Measurements from ENCODE around the gene RBM39.
"Not testable (repeated sequence)": the region's sequence is repeated elsewhere in the genome, so short reads cannot be mapped to it uniquely, and the experiment has no call there.

Gene RBM39

GRCh38 chr20:35724321-35725230, 17.5 kb downstream of the RBM39 start:
- no peak for DNase-seq

DNA sequence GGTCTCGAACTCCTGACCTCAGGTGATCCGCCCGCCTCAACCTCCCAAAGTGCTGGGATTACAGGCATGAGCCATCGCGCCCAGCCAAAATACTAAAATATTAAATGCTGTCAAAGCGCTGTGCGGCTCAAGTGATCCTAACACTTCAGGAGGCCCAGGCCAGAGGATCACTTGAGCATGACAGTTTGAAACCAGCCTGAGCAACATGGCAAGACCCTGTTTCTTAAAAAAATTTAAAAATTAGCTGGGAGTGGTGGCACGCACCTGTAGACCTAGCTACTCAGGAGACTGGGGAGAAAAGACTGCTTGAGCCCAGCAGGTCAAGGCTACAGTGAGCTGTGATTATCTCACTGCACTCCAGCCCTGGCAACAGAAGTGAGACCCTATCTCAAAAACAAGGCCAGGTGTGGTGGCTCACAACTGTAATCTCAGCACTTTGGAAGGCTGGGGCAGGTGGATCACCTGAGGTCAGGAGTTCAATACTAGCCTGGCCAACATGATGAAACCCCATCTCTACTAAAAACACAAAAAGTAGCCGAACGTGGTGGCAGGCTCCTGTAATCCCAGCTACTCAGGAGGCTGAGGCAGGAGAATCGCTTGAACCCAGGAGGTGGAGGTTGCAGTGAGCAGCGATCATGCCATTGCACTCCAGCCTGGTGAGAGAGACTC, 18.3 kb downstream of the RBM39 start:
- not testable (repeated sequence) for DNase-seq

DNA sequence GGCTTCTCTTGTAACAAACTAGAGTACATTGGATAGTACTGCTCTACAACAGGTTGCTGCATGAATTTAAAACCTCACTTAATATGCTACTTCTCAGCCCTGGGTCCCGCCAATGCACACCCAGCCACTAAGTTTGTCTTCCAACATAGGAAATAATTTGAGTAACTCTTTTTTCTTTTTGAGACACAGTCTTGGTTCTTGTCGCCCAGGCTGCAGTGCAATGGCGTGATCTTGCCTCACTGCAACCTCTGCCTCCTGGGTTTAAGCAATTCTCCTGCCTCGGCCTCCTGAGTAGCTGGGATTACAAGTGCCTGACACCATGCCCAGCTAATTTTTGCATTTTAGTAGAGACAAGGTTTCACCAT, 18.8 kb downstream of the RBM39 start:
- DNase-seq: not testable (repeated sequence)

DNA sequence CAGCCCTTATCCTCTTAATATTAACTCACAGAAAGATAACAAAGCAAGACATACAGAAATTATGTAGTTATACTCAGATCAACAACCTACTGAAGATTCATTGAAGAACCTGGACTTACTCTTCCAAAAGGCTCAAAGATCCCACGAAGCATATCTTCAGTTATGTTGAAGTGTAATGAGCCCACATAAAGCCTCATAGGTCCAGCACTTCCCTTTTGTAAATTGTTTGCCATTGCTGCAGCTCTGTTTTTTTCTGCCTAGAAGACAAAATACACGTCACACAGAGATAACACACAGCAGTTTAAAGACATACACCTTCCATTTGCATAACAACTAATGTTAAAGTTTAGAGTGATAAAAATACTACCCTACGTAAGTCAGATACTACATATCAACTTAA, 20.4 kb downstream of the RBM39 start:
- DNase-seq: no peak

DNA sequence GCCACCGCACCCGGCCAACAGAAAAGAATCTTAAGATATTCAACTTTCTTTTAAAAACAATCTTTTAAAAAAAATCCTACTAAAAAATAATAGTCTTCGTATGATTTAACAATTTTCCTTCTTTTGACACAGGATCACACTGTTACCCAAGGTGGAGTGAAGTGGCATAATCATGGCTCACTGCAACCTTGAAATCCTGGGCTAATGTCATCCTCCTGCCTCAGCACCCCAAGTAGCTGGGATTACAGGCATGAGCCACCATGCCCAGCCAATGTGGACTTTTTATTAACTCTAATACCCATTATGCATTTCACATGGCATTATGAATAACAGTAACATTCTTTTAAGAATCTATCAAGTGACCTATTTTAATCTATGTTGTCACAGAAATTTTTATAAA, 20.8 kb downstream of the RBM39 start:
- DNase-seq: no peak

- DNase-seq: no peak
These were observed 21.6 kb downstream of the RBM39 start for GRCh38 chr20:35720165-35721123.

DNA sequence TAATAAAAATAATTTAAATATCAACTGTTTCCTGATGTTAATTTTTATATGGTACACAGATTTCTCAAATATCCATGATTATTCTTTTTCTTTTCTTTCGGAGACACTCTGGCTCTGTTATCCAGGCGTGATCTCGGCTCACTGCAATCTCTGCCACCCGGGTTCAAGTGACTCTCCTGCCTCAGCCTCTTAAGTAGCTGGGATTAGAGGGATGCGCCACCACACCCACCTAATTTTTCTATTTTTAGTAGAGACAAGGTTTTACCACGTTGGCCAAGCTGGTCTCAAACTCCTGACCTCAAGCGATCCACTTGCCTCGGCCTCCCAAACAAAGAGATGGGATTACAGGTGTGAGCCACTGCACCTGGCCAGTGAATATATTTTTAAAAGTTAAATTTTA, 22.3 kb downstream of the RBM39 start:
- no peak for DNase-seq

GRCh38 chr20:35718972-35719635, 23.0 kb downstream of the RBM39 start:
- DNase-seq: no peak

GRCh38 chr20:35718321-35718720, 23.7 kb downstream of the RBM39 start:
- DNase-seq: not testable (repeated sequence)

- no peak for DNase-seq
These were observed 25.7 kb downstream of the RBM39 start for GRCh38 chr20:35716330-35716729.

GRCh38 chr20:35715652-35716051, 26.4 kb downstream of the RBM39 start:
- DNase-seq: no peak

DNA sequence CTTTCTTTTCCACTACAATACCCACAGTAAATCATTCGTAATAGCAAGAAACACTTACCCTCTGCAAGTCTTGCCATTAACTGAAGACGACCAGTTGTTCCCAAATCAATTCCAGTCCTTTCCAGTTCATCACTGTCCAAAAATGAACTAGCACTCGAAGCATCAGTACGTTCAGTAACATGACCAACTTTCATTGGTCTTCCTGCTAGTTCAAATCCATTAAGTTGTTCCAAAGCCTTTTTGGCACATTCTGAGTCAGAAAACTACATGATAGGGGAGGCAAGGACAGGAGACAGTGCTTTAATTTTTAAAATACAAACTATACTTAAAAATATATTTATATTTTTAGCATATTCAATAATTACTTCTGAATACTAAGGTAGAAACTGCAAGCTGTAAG, 27.9 kb downstream of the RBM39 start:
- no peak for DNase-seq

GRCh38 chr20:35713120-35713519, 28.9 kb downstream of the RBM39 start:
- DNase-seq: not testable (repeated sequence)

- DNase-seq: no peak
These were observed 30.4 kb downstream of the RBM39 start for GRCh38 chr20:35711588-35712209.

GRCh38 chr20:35710884-35711587, 31.0 kb downstream of the RBM39 start:
- no peak for DNase-seq

DNA sequence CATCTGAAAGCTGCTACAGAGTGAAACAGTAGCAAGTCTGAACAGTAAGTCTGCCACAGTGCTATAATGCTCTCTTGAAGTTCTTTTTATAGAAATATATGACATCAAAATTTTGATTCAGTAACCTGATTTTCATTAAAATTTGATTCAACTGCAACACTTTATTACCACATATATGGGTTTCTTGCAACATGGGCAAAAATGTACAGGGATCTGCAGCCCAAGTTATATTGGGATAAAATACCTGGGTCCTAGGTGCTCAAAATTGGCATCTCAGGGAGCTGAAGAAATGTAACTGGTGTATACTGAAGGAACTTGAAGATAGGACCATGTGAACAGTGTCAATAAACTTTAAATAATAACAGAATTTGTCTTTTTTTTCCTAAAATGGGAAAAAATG, 32.0 kb downstream of the RBM39 start:
- DNase-seq: no peak

DNA sequence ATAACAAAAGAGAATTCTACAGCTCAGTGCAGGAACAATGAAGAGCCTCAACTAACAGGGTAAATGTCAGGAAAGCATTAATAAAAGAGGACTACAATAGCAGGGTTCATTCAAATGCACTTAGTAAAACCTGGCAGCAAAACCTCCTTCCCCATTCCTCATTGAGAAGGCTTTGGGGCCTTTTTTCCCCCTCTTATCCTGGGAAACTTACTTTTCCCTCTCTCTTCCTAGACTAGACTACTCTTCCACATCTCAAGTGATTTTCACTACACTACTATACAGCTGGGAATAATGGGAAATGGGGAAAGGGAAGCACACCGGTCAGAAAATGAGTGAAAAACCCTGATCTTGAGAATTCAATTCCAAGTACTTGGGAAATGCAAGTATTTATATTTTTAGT, 32.8 kb downstream of the RBM39 start:
- no peak for DNase-seq

GRCh38 chr20:35708502-35708901, 33.6 kb downstream of the RBM39 start:
- DNase-seq: no peak

DNA sequence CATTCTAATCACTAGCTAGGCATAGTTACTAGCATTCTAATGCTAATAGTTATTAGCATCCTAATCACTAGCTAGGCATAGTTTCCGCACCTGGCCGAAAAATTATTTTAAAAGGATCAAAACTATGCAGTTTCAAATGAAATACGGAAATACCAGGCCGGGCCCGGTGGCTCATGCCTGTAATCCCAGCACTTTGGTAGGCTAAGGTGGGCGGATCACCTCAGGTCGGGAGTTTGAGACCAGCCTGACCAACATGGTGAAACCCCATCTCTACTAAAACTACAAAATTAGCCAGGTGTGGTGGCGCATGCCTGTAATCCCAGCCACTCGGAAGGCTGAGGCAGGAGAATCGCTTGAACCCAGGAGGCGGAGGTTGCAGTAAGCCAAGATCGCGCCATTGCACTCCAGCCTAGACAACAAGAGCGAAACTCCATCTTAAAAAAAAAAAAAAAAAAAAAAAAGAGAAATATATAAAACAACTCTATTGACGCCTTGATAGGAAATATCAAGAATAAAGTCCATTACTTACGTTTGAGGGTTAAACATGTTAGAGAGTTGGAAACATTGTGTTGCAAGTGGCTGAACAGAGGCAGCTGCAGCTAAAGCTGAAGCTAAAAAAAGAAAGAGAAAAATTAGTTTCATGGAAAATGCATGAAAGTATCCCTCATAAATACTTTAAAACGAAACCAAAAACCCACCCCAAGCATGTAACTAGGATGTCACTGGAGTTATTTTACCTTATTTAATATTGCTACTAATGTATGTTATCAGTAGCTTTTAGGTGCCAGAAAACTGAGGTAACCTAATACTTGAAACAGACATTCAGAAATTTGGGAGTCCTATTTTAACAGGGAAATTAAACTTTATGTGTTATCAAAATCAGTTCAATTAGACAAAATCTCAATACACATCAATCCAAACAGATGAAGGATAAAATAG, 35.2 kb downstream of the RBM39 start:
- not testable (repeated sequence) for DNase-seq

DNA sequence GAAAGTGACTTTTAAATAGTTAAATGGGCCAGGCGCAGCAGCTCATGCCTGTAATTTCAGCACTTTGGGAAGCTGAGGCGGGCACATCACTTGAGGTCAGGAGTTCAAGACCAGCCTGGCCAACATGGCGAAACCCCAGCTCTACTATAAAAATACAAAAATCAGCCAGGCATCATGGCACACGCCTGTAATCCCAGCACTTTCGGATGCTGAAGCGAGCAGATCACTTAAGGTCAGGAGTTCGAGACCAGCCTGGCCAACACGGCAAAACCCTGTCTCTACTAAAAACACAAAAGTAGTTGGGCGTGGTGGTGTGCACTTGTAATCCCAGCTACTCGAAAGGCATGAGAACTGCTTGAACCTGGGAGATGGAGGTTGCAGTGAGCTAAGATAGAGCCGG, 36.2 kb downstream of the RBM39 start:
- DNase-seq: not testable (repeated sequence)

Data from stimulated activated CD4-positive, alpha-beta T cell treated with anti-CD3 and anti-CD28 coated beads, Interleukin-4, amount 100 ng/mL, for 24 hours (primary cell).